HG03175 (cell line): ENCODE measurements around the gene KPNA1.
"Not testable (repeated sequence)": the region's sequence is repeated elsewhere in the genome, so short reads cannot be mapped to it uniquely, and the experiment has no call there.

Experiments used
- ATAC-seq: cut with Tn5 transposase; IDR thresholded peaks from one replicate; pipeline ENCODE4 v1.9.1; 2021; ENCODE audit warnings: mild to moderate bottlenecking, moderate library complexity; ENCODE audit not compliant: unreplicated experiment

The KPNA1 gene

DNA sequence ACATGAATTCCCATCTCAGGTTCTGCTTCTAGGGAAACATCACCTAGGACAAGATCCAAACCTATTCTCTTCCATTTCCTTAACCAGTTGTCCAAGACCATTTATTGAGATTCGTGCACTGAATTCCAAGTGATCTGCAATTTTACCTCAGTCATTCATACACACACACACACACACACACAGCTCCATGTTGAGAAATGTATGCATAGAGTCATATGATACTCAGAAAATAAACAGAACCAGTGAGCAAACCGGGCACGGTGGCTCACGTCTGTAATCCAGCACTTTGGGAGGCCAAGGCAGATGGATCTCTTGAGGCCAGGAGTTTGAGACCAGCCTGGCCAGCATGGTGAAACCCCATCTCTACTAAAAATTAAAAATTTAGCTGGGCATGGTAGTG lies 6.1 kb upstream of the KPNA1 start:
- no peak for ATAC-seq

- no peak for ATAC-seq
Measured at GRCh38 chr3:122519693-122520092, 5.0 kb upstream of the KPNA1 start.

GRCh38 chr3:122516846-122517360 lies 2.2 kb upstream of the KPNA1 start:
- ATAC-seq: no peak

GRCh38 chr3:122515870-122516269 lies 1.1 kb upstream of the KPNA1 start:
- ATAC-seq: no peak

DNA sequence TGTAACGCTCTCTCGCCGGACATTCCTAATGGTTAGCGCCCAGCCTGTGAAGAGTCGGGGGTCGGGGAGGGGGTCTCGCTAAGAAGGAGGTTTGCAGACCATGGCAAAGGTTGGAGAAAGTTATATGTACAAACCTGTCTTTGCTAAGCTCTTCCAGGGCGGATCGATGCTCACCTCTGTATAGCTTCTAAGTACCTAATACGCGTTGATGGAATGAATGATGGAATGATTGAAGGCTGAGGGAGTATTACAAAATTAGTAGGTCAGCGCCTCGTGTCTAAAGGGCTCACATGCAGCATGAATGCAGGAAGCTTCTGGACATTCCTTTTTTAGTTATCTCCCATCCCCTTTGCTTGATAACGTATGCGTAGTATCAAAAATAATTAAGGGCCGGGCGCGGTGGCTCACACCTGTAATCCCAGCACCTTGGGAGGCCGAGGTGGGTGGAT lies 305 bp upstream of the KPNA1 start:
- no peak for ATAC-seq

GRCh38 chr3:122513386-122514122 lies 1.2 kb downstream of the KPNA1 start:
- ATAC-seq: no peak

- ATAC-seq: no peak
Measured at GRCh38 chr3:122512284-122512683, 2.5 kb downstream of the KPNA1 start.

- ATAC-seq: no peak
Measured at GRCh38 chr3:122510878-122511535, 3.7 kb downstream of the KPNA1 start.

DNA sequence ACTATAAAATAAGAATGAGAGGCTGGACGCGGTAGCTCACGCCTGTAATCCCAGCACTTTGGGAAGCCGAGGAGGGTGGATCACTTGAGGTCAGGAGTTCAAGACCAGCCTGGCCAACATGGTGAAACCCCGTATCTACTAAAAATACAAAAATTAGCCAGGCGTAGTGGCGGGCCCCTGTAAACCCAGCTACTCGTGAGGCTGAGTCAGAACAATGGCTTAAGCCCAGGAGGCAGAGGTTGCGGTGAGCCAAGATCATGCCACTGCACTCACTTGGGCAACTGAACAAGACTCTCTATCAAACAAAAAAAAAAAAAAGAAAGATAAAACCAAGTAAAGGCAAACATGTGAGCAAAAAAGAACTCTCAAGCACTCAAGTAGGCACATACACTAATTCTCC lies 5.8 kb downstream of the KPNA1 start:
- not testable (repeated sequence) for ATAC-seq

GRCh38 chr3:122508135-122508914 lies 6.4 kb downstream of the KPNA1 start:
- ATAC-seq: no peak

DNA sequence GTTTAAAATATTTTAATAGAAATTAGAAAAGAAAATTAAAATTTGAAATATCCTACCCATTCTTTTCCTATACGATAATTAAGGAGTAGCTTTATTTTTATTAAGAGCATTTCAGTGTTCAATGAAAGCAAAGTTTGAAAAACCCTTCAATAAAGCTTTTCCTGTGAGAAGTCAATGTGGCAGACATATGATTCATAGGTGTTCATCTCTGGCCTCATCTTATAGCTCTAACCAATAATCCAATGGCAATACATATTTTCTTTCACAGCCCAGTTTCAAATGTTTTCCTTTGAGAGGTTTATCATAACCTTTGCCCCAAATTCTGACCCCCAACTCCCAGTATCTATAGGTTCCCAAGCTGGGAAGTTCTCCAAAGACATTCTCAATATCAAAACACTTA lies 8.3 kb downstream of the KPNA1 start:
- ATAC-seq: no peak

DNA sequence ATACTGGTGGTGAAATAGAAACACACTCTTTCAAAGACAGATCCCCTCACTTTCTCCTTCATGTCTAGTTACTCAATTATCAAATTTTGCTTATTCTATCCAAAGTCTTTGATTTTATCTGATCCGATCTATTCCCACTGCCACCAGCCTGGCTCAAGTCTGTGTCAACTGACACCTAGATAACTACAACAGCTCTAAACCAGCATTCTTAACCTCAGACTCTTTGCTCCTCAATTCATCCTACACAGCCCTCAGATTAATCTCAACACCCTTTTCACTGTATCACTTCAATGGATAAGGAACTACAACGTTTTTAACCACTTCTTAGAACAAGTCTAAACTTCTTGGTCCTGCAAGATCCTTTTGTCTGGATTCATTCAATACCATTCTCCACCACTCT lies 9.1 kb downstream of the KPNA1 start:
- no peak for ATAC-seq

DNA sequence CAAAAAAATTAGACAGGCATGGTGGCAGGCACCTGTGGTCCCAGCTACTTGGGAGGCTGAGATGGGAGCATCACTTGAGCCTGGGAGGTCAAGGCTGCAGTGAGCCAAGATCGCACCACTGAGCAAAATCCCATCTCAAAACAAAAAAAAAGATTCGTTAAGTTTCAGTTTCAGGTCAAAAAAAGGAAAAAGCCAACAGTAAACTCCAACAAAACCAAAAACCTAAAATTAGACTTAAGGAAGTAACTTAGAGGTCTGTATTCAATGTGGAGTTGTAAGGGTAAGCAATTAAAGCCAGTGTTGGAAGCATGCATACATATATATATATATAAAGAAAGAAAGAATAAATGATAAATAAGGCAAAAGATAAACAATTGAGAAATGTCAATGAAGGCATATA lies 11.8 kb downstream of the KPNA1 start:
- no peak for ATAC-seq

DNA sequence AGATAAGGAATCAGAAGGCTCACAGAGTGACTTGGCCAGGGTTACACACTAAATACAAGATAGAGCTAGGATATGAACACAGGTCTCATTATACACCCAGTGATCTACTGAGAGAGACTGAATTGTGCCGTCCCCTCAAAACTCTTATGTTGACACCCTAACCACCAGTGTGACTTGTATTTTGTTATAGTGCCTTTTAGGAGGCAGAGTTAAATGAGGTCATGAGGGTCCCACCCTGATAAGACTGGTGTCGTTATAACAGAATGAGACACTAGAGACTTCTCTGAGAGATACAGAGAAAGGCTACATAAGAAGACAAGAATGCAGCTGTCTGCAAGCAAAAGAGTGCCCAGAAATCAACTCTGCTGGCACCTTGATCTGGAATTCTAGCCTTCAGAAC lies 12.6 kb downstream of the KPNA1 start:
- no peak for ATAC-seq

GRCh38 chr3:122500964-122501363 lies 13.8 kb downstream of the KPNA1 start:
- not testable (repeated sequence) for ATAC-seq

GRCh38 chr3:122498152-122498551 lies 16.6 kb downstream of the KPNA1 start:
- no peak for ATAC-seq

GRCh38 chr3:122497425-122497824 lies 17.3 kb downstream of the KPNA1 start:
- peak; percentile 94 for ATAC-seq

DNA sequence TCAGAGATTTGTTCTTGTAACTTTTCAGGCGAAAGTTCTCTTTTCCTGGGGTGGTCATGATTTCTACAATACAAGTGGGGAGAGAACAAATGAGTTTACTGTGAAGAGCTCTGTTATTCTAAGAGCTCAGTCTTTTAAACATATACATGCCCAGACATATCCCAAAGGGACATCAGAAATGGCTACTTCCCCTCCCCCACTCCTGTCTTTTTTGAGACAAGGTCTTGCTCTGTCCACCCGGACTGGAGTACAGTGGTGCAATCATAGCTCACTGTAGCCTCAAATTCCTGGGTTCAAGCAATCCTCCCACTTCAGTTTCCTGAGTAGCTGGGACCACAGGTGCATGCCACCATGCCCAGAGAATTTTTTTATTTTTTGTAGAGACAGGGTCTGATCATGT lies 18.2 kb downstream of the KPNA1 start:
- no peak for ATAC-seq

GRCh38 chr3:122493296-122493695 lies 21.4 kb downstream of the KPNA1 start:
- no peak for ATAC-seq

DNA sequence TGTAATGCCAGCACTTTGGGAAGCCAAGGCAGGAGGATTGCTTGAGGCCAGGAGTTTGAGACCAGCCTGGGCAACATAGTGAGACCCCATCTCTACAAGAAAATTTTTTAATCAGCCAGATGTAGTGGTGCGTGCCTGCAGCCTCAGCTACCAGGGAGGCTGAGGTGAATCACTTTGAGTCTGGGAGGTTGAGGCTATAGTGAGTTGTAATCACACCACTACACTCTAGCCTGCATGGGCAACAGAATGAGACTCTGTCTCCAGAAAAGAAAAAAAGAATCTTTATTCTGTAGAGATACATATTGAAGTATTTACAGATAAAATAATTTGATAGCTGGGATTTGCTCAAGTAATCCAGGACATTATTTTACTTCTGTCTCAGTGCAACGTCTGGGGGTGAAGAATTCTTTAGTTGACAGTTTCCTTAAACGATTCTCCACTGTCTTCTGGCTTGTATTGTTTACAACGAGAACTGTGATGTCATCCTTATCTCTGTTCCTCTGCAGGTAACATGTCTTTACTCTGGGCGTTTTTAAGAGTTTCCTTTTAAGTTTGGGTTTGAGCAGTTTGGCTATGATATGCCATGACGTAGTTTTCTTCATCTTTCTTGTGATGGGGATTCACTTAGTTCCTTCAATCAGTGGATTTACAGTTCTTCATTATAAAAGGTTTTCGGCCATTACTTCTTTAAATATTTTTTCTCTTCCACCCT lies 26.3 kb downstream of the KPNA1 start:
- no peak for ATAC-seq

- ATAC-seq: no peak
Measured at GRCh38 chr3:122484985-122485384, 29.8 kb downstream of the KPNA1 start.
